DMS153 treated with DMSO at 0.1 percent for 48 hours (cell line): ENCODE results near the gene MATN4.

ENCODE experiments used
- DNase-seq: peaks from one replicate; lab custom pipeline; 2025; ENCODE audit not compliant: unreplicated experiment; lab: John Stamatoyannopoulos, UW

MATN4 gene

DNA sequence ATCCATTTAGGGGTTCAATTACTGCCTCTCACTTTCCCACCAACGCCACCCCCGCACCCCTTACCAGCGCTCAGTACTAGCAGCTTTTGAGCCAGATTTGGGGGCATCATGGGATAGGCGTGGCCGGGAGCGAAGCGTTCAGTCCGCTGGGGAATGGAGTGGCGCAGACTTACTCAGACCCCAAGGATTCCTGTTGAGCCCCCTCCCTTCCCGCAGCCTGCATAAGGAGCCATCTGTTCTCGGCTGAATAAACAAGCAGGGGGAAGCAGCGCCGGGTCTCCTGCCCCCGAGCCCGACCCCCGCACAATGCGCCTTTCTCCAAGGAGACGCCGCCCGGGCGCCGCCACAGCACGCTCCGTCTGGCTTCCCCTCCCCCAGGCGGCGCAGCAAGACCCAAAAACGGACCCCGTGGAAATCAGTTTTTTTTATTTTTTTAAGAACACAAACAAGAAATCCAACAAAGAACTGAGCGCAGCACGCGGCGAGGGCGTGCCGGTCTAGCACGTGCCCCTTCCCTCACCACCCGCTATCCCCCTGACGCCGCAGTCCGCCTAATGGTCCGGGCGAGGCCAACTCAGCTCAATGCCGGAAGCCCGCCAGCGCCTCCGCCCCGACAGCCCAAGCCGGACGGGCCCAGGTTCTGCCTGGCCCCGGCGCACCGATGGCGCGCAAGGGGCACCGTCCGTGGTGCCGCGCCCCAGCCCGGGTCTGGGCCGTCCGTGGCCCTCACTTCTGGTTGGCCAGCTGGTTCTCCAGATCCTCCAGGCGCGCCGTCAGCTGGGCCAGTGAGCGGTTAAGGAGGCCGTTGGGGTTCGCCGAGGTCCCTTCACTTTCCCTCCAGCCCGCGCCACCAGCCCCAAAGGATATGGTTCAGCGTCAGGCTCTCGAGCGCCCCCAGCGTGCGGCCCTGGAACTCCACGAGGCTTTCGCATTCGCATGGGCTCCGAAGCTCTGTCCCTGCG lies 14.8 kb downstream of the MATN4 start:
- peak; percentile 70 for DNase-seq

GRCh38 chr20:45292343-45292742 lies 15.8 kb downstream of the MATN4 start:
- no peak for DNase-seq

DNA sequence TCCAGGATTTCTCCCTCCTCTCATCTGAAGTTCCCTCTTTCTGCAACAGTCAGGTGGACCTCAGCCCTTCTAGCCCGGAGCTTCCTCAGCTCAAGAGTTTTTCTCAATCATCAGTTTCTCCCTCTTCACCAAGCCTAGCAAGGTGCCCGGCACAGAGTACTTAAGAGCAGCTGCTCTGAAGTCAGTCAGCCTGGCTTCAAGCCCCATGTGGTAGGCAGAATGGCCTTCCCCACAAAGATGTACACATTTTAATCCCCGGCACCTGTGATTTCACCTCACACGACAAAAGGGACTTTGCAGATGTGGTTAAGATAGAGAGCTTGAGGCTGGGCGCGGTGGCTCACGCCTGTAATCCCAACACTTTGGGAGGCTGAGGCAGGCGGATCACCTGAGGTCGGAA lies 16.6 kb downstream of the MATN4 start:
- no peak for DNase-seq

DNA sequence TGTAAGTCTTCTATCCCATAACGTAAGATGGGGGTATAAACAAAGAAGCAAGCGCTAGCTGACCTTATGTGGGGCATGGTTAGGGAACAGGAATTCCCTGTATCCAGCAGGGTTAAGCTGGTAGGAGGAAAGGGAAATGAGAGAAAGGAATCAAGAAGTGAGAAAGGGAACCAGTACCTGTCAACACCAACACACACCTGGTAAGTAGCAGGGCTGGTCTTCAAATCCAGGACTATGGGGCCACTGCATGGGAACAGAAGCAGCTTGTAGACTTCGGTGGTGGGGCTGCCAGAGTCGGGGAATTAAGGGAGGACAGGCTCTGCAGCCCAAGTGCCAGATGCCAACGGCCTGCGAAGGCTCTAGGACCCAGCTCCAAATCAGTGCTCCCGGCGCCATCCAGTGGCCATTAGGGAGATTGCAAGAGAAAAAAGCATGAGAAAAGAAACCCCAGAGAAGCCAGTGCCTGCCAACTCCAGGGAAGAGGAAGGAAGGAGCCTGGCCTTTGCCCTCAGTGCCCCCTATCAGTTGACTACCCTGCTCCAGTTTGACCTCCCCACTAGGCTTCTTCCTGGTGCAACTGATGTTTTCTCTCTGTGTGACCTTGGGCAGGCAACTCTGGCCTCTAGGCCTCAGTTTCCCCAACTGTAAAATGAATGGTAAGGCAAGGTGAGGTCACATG lies 17.3 kb downstream of the MATN4 start:
- DNase-seq, result peak; percentile 63

GRCh38 chr20:45289942-45290676 lies 18.0 kb downstream of the MATN4 start:
- DNase-seq, result no peak

GRCh38 chr20:45288860-45289259 lies 19.2 kb downstream of the MATN4 start:
- no peak for DNase-seq

DNA sequence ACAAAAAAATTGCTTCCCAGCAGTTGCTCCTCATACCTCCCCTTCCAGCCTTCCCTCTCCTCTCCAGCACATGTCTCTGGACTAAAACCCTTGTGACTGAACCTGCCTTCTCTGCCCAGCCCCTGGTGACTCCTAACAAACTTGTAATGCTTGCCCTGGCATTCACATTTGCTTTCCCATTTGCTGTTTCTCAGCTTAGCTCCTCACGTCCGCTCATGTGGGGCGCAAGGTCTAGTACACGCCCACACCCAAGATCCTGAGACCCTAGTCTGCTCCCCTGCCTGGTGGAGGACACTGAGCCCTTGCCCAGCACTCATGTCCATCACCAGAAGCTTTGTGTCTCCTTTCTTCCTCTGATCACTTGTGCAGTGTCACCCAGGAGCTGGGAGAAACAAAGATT lies 19.7 kb downstream of the MATN4 start:
- no peak for DNase-seq

GRCh38 chr20:45283551-45284057 lies 24.5 kb downstream of the MATN4 start:
- DNase-seq, result no peak

- no peak for DNase-seq
Measured at GRCh38 chr20:45282700-45283550, 25.2 kb downstream of the MATN4 start.

GRCh38 chr20:45279992-45280391 lies 28.1 kb downstream of the MATN4 start:
- no peak for DNase-seq

GRCh38 chr20:45275338-45275737 lies 32.8 kb downstream of the MATN4 start:
- DNase-seq, result no peak

GRCh38 chr20:45269754-45270270 lies 38.3 kb downstream of the MATN4 start:
- DNase-seq, result no peak

DNA sequence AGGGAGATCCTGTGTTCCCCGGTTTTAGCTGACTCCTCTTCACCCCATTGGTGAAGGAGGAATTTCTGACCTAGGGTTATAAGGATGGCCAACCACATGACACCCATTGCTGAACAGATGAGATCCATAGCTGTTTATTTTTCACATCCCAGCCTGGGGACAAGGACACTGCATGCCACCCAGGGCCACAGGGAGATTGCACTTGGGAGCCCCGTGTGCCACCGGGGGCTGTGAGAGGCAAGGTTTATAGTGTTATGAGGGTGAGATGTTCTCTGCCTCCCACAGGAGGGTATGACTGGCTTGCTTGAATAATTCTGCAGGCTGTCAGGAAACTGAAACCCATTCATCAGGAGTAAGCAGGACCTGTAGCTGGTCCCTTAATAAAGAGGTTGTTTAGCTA lies 39.0 kb downstream of the MATN4 start:
- DNase-seq, result no peak

GRCh38 chr20:45268531-45268930 lies 39.6 kb downstream of the MATN4 start:
- no peak for DNase-seq

DNA sequence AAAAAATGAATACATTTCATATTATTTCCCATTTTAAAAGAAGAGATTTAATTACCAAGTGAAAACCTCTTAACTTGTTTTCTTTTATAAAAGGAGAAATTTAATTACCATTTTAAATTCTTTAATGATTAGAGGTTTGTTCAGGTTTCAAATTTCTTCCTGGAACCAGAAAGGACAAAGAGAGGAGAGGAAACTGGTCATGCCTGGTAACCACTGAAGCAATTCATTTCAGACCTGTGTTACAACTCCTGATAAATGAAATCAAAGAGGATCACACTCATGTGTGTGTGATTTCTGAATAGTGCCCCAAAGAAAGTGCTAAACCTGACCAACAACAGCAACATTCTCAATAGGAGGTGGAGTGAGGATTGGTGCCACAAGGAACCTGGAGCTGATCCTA lies 41.1 kb downstream of the MATN4 start:
- DNase-seq, result no peak

- DNase-seq, result no peak
Measured at GRCh38 chr20:45263556-45264266, 44.4 kb downstream of the MATN4 start.

DNA sequence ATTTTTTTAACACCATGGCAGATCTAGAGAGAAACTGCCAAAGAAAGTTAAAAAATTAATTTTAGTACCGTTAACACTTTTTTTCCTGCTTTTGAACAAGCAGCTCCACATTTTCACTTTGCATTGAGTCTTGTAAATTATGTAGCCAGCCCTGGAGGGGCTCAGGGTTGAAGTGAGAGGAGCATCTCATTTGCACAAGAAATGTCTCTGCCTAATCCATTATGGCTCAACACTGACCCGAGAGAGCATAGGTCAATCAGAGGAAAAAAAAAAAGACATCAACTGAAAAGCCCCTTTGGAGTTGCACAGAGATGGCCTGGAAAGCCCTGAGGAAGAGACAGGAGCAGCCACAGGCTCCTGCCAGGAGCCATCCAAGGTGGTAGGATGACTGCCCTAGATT lies 49.4 kb downstream of the MATN4 start:
- no peak for DNase-seq

DNA sequence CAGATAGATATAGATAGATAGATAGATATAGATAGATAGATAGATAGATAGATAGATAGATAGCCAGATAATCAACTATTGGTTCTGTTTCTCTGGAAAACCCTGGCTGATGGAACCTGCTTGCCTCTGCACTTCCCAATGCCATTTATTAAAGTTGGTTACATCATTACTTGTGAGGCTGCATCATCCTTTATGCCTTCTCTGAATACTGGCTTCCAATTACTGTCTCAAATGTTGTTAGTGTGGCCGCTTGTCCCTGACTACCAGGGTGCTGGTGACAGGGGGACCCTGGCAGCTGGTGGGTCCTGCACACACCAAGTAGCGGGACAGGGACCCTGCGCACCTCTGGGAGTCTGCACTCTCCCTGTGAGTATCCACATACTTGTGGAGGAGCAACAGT lies 49.8 kb downstream of the MATN4 start:
- DNase-seq, result no peak

DNA sequence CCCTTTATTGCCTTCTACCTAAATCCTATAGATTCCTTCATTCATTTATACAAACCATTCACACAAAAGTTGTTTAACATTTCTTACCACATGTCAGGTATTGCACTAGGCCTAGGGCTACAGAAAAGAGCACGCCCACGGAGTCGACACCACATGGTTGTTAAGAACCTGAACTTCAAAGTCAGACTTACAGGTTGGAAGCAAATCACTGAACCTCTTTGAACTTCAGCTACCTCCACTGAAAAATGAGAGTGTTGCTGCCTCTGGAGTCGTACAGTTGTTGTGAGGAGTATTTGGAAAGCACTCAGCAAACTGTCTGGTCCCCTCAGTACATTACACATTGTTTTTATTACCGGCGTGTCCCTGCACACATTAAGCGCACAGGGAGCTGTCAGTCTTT lies 50.4 kb downstream of the MATN4 start:
- no peak for DNase-seq

GRCh38 chr20:45257161-45257560 lies 50.9 kb downstream of the MATN4 start:
- no peak for DNase-seq
